Measurements from ENCODE around the gene ZFP36L1. TPM values are rescaled to one million over a fixed set of nuclear protein-coding genes. Genes with fewer than 3 reads are reported as not detected.

ZFP36L1 gene
- total and polyA plus RNA-seq, 2 of the 13 experiments (the other 11 are each of a cell fraction or from before 2014, with no cell fraction given): 7.4 to 10.2 TPM

DNA sequence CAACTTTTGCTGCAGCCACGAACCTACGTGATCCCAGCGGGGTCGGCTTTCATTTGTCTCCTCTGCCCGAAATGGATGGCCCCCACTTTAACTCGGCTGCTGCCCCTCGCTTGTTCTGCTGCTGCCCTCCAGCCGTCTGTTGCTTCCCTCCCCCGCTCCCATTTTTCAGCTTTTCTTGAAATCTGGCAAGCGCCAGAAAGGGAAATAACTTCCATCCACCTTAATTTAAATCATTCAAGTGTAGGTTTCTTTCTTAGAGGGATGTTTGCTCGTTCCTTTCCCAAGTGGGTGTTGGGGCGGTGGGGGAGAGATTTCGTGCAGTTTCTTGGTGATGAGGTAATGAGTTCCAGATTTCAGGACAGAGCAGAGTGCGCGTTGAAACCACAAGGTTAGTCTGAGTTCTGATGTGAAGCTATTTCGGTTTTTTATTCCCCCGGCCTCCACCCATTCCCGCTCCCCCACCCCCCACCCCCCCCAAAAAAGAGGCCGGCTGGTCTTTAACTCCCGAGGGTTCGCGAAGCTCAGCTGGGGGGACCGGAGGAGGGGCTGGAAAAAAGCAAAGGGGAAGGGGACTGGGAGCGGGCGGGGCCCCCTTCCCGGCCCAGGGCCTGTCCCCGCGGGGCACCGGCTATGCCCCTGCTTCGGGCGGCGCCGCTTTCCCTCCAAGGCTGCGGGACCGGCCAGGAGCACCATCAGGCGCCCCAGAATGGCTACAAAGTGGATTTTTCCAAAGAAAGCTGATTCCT lies 2.2 kb upstream of the ZFP36L1 start (continued):
- TF ChIP-seq, protein P1, sequence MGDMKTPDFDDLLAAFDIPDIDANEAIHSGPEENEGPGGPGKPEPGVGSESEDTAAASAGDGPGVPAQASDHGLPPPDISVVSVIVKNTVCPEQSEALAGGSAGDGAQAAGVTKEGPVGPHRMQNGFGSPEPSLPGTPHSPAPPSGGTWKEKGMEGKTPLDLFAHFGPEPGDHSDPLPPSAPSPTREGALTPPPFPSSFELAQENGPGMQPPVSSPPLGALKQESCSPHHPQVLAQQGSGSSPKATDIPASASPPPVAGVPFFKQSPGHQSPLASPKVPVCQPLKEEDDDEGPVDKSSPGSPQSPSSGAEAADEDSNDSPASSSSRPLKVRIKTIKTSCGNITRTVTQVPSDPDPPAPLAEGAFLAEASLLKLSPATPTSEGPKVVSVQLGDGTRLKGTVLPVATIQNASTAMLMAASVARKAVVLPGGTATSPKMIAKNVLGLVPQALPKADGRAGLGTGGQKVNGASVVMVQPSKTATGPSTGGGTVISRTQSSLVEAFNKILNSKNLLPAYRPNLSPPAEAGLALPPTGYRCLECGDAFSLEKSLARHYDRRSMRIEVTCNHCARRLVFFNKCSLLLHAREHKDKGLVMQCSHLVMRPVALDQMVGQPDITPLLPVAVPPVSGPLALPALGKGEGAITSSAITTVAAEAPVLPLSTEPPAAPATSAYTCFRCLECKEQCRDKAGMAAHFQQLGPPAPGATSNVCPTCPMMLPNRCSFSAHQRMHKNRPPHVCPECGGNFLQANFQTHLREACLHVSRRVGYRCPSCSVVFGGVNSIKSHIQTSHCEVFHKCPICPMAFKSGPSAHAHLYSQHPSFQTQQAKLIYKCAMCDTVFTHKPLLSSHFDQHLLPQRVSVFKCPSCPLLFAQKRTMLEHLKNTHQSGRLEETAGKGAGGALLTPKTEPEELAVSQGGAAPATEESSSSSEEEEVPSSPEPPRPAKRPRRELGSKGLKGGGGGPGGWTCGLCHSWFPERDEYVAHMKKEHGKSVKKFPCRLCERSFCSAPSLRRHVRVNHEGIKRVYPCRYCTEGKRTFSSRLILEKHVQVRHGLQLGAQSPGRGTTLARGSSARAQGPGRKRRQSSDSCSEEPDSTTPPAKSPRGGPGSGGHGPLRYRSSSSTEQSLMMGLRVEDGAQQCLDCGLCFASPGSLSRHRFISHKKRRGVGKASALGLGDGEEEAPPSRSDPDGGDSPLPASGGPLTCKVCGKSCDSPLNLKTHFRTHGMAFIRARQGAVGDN (CRISPR knock-in tag; IDR thresholded peaks at IDR 0.05): no peak
- TF ChIP-seq ZSCAN9 (CRISPR knock-in tag; IDR thresholded peaks at IDR 0.05; ENCODE audit: borderline replicate concordance) (peak; percentile 8; the same call in 1 of the 2 replicates), KDM6A (CRISPR knock-in tag; IDR thresholded peaks at IDR 0.05; ENCODE audit: low read depth) (no peak), PCBP1 (IDR thresholded peaks at IDR 0.05; ENCODE audit: borderline replicate concordance, low read depth, low read length) (no peak), CHD4 (IDR thresholded peaks at IDR 0.05; ENCODE audit: borderline replicate concordance, low read length) (no peak), EZH2 (conservative IDR thresholded peaks at IDR 0.05; ENCODE audit: low read depth, low read length) (no peak), NR2F6 (IDR thresholded peaks at IDR 0.05) (no peak), NR2F6 (CRISPR knock-in tag; IDR thresholded peaks at IDR 0.05) (no peak), HCFC1 (IDR thresholded peaks at IDR 0.05; ENCODE audit: low read depth, low read length) (no peak), MZF1 (CRISPR knock-in tag; IDR thresholded peaks at IDR 0.05; ENCODE audit: borderline replicate concordance) (no peak), ZNF460 (CRISPR knock-in tag; IDR thresholded peaks at IDR 0.05; ENCODE audit: borderline replicate concordance) (no peak), ZNF33A (CRISPR knock-in tag; IDR thresholded peaks at IDR 0.05; ENCODE audit: borderline replicate concordance) (no peak), SATB2 (CRISPR knock-in tag; IDR thresholded peaks at IDR 0.05) (no peak), ZNF75D (CRISPR knock-in tag; IDR thresholded peaks at IDR 0.05; ENCODE audit: borderline replicate concordance) (no peak), ZBTB3 (CRISPR knock-in tag; IDR thresholded peaks at IDR 0.05; ENCODE audit: borderline replicate concordance, low read depth) (no peak), HHEX (CRISPR knock-in tag; IDR thresholded peaks at IDR 0.05) (no peak), ZNF558 (CRISPR knock-in tag; IDR thresholded peaks at IDR 0.05; ENCODE audit: borderline replicate concordance) (0 out of 2 replicates have a peak, but pooled peaks have one; percentile 14), SP140L (CRISPR knock-in tag; IDR thresholded peaks at IDR 0.05; ENCODE audit: borderline replicate concordance) (no peak), SP2 (CRISPR knock-in tag; IDR thresholded peaks at IDR 0.05) (no peak), SIN3A (IDR thresholded peaks at IDR 0.05; ENCODE audit: borderline replicate concordance, low read depth, low read length) (peak; percentile 16; the same call in 1 of the 2 replicates), ZNF24 (IDR thresholded peaks at IDR 0.05) (no peak), PCBP2 (optimal IDR thresholded peaks at IDR 0.05; ENCODE audit: low read depth, low read length, poor library complexity, severe bottlenecking) (peak; percentile 65), RBM22 (optimal IDR thresholded peaks at IDR 0.05; ENCODE audit: low read length) (no peak), ETV5 (CRISPR knock-in tag; IDR thresholded peaks at IDR 0.05; ENCODE audit: borderline replicate concordance) (no peak), ZNF160 (CRISPR knock-in tag; IDR thresholded peaks at IDR 0.05) (no peak)
- TF ChIP-seq, protein P2, sequence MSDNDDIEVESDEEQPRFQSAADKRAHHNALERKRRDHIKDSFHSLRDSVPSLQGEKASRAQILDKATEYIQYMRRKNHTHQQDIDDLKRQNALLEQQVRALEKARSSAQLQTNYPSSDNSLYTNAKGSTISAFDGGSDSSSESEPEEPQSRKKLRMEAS (IDR thresholded peaks at IDR 0.05): no peak

Data from HepG2 (cell line).